GM12864 (cell line): ENCODE results near the gene HPS5.

Experiments used
- DNase-seq: peaks from one replicate; pipeline ENCODE4 v3.0.0-alpha.2; 2011; ENCODE audit warnings: low read depth
- H3K4me3 ChIP-seq: 2 replicates; pipeline ENCODE4 v1.5.1; 2011; ENCODE audit warnings: mild to moderate bottlenecking, low read depth, low read length, control low read depth
- CTCF ChIP-seq: IDR thresholded peaks from 2 replicates; pipeline ENCODE4 v1.5.1; 2011; ENCODE audit warnings: low read depth, mild to moderate bottlenecking, moderate library complexity, low read length, control low read depth, inconsistent platforms; ENCODE audit errors: missing control alignments

Gene HPS5

GRCh38 chr11:18364495-18365073, 42.6 kb upstream of the HPS5 start:
- TF ChIP-seq CTCF = no peak
- H3K4me3 ChIP-seq = no peak overlapping the region
- DNase-seq = no peak

GRCh38 chr11:18361154-18361553, 39.2 kb upstream of the HPS5 start:
- TF ChIP-seq CTCF = no peak
- no peak for DNase-seq
- no peak overlapping the region for H3K4me3 ChIP-seq

GRCh38 chr11:18358646-18359045, 36.7 kb upstream of the HPS5 start:
- DNase-seq = no peak
- TF ChIP-seq CTCF = no peak
- no peak overlapping the region for H3K4me3 ChIP-seq

- no peak for TF ChIP-seq CTCF
Measured at GRCh38 chr11:18352581-18352980, 30.6 kb upstream of the HPS5 start.

GRCh38 chr11:18347471-18348125, 25.7 kb upstream of the HPS5 start:
- no peak for DNase-seq
- H3K4me3 ChIP-seq = no peak overlapping the region
- TF ChIP-seq CTCF = no peak

More at GRCh38 chr11:18352581-18352980, 30.6 kb upstream of the HPS5 start:
- DNase-seq = no peak
- no peak overlapping the region for H3K4me3 ChIP-seq

- TF ChIP-seq CTCF = no peak
- DNase-seq = no peak
- no peak overlapping the region for H3K4me3 ChIP-seq
Measured at GRCh38 chr11:18332891-18333290, 11.0 kb upstream of the HPS5 start.

- DNase-seq = no peak
- no peak overlapping the region for H3K4me3 ChIP-seq
- TF ChIP-seq CTCF = no peak
Measured at GRCh38 chr11:18332302-18332701, 10.4 kb upstream of the HPS5 start.
